Astrocyte of the spinal cord (primary cell): ENCODE data around the gene MAST2.

Experiments
- DNase-seq: peaks from one replicate; pipeline ENCODE4 v3.0.0; 2011; ENCODE audit warnings: low read depth, low spot score
- H3K4me3 ChIP-seq: 2 replicates; pipeline ENCODE4 v1.5.1; 2011; ENCODE audit warnings: low read depth, mild to moderate bottlenecking, low read length, moderate library complexity
- CTCF ChIP-seq: IDR thresholded peaks from 2 replicates; pipeline ENCODE4 v1.5.1; 2012; ENCODE audit warnings: low read depth, mild to moderate bottlenecking, low read length, inconsistent platforms
- in situ Hi-C: cut with HindIII; loops from 2 replicates; pipeline ENCODE4 v1.10.0; 2017; ENCODE audit warnings: low sequenced_read_pairs

The MAST2 gene

GRCh38 chr1:45976623-45977022 lies 173.2 kb downstream of the MAST2 start:
- no peak for TF ChIP-seq CTCF
- in situ Hi-C loops = no loop called here
- no peak for DNase-seq
- H3K4me3 ChIP-seq = no peak overlapping the region

DNA sequence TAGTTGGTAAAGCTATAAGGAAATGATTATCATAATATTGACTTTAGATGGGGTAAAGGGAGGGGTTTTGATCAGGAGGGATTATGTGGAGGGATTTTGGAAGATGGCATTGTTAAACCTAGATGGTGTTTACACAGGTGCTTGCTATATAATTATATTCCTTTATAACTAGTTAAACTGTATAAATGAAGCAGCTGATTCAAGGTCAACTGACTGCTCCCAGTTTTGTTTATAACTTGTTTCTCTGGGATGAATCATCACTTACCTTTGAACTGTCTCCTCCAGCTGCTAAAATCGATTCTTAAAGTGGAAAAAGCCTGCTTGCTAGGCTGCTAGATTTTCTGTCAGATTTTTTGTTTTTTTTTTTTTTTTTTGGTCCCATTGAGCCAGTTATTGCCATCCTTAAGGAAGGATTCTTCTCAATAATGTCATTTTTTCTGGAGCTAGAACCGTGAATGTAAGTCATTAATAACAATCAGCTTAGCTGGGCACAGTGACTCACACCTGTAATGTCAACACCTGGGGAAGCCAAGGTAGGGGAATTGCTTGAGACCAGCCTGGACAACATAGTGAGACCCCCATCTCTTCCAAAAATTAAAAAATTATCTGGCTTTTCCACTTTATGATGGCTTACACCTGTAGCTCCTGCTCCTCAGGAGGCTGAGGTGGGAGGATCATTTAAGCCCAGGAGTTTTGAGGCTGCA lies 175.8 kb downstream of the MAST2 start:
- peak; percentile 29 for DNase-seq
- no peak for TF ChIP-seq CTCF
- in situ Hi-C loops = no loop called here
- H3K4me3 ChIP-seq = no peak overlapping the region

DNA sequence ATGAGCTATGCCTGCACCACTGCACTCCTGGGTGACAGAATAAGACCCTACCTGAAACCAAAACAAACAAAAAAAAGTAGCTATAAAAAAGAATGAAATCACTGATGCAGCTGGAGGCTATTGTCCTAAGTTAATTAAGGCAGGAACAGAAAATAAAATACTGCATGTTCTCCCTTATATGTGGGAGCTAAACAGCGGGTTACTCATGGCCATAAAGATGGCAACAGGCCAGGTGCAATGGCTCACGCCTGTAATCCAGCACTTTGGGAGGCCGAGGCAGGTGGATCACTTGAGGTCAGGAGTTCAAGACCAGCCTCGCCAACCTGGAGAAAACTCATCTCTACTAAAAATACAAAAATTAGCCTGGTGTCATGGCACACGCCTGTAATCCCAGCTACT lies 176.4 kb downstream of the MAST2 start:
- TF ChIP-seq CTCF = no peak
- in situ Hi-C loops = no loop called here
- no peak for DNase-seq
- H3K4me3 ChIP-seq = no peak overlapping the region

GRCh38 chr1:45982359-45982758 lies 178.9 kb downstream of the MAST2 start:
- no peak for DNase-seq
- no peak overlapping the region for H3K4me3 ChIP-seq
- no peak for TF ChIP-seq CTCF
- in situ Hi-C loops = no loop called here

- no peak for DNase-seq
- in situ Hi-C loops = no loop called here
- TF ChIP-seq CTCF = no peak
- no peak overlapping the region for H3K4me3 ChIP-seq
These were observed 180.6 kb downstream of the MAST2 start for GRCh38 chr1:45983967-45984366.

DNA sequence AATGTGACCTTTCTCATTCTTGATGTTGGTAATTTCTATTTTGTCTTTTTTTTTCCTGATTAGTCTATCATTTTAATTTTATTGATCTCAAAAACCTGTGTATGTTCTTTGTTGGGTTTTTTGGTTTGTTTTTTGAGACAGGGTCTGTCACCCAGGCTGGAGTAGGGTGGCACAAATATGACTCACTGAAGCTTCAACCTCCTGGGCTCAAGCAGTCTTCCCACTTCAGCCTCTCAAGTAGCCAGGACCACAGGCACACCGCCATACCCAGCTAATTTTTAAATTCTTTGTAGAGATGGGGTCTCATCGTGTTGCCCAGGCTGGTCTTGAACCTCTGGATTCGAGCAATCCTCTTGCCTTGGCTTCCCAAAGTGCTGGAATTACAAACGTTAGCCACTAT lies 183.8 kb downstream of the MAST2 start:
- no peak for TF ChIP-seq CTCF
- no peak overlapping the region for H3K4me3 ChIP-seq
- in situ Hi-C loops = no loop called here
- no peak for DNase-seq
